Astrocyte (in vitro differentiated cells and primary cell): ENCODE results near the gene GPR173. TPM values are rescaled to one million over a fixed set of nuclear protein-coding genes. Genes with fewer than 3 reads are reported as not detected.
A peak's percentile ranks its signal among the peaks of the same experiment; 100 is the strongest.

Experiments
- DNase-seq: peaks from one replicate; pipeline ENCODE4 v3.0.0-alpha.2; 2010; ENCODE audit warnings: low read depth
- FAIRE-seq: peaks from 2 replicates; lab custom pipeline; 2011; peaks lifted over from hg19 to GRCh38; lab: Jason Lieb, UNC
- H2AFZ ChIP-seq: 2 replicates; pipeline ENCODE4 v1.6.0; 2012; ENCODE audit warnings: low read depth, low read length, inconsistent platforms
- H3K27ac ChIP-seq: 2 replicates; pipeline ENCODE4 v1.5.1; 2011; ENCODE audit warnings: low read depth, low read length, inconsistent platforms
- H3K27me3 ChIP-seq: 2 replicates; pipeline ENCODE4 v1.6.0; 2011; ENCODE audit warnings: low read length, inconsistent platforms; ENCODE audit not compliant: insufficient read depth
- H3K36me3 ChIP-seq: 2 replicates; pipeline ENCODE4 v1.5.1; 2011; ENCODE audit warnings: low read length, inconsistent platforms; ENCODE audit not compliant: insufficient read depth
- H3K4me1 ChIP-seq: 2 replicates; pipeline ENCODE4 v1.5.1; 2011; ENCODE audit warnings: low read length, inconsistent platforms; ENCODE audit not compliant: insufficient read depth
- H3K4me2 ChIP-seq: 2 replicates; pipeline ENCODE4 v1.6.0; 2012; ENCODE audit warnings: low read length, inconsistent platforms
- H3K4me3 ChIP-seq: 2 replicates; pipeline ENCODE4 v1.5.1; 2011; ENCODE audit warnings: low read depth, mild to moderate bottlenecking, low read length, inconsistent platforms; ENCODE audit not compliant: insufficient read depth
- H3K79me2 ChIP-seq: 2 replicates; pipeline ENCODE4 v1.6.0; 2012; ENCODE audit warnings: mild to moderate bottlenecking, low read length, inconsistent platforms; ENCODE audit not compliant: insufficient read depth
- H3K9ac ChIP-seq: 2 replicates; pipeline ENCODE4 v1.6.0; 2012; ENCODE audit warnings: mild to moderate bottlenecking, low read length, inconsistent platforms
- H3K9me3 ChIP-seq: 2 replicates; pipeline ENCODE4 v1.5.1; 2012; ENCODE audit warnings: low read depth, mild to moderate bottlenecking, low read length, inconsistent platforms; ENCODE audit not compliant: insufficient read depth
- H4K20me1 ChIP-seq: 2 replicates; pipeline ENCODE4 v1.6.0; 2012; ENCODE audit warnings: low read length, inconsistent platforms; ENCODE audit not compliant: insufficient read depth
- H3K27ac Mint-ChIP-seq: one replicate; pipeline ENCODE4 v1.8.0; 2021; ENCODE audit warnings: mild to moderate bottlenecking, mixed read lengths; ENCODE audit not compliant: unreplicated experiment
- H3K27me3 Mint-ChIP-seq: one replicate; pipeline ENCODE4 v1.8.0; 2021; ENCODE audit warnings: low read depth, mixed read lengths; ENCODE audit not compliant: unreplicated experiment
- H3K36me3 Mint-ChIP-seq: one replicate; pipeline ENCODE4 v1.8.0; 2021; ENCODE audit warnings: low read depth, mixed read lengths; ENCODE audit not compliant: unreplicated experiment
- H3K4me1 Mint-ChIP-seq: one replicate; pipeline ENCODE4 v1.8.0; 2021; ENCODE audit warnings: low read depth, mixed read lengths; ENCODE audit not compliant: unreplicated experiment
- H3K4me3 Mint-ChIP-seq: one replicate; pipeline ENCODE4 v1.8.0; 2021; ENCODE audit warnings: mild to moderate bottlenecking, moderate library complexity, mixed read lengths; ENCODE audit not compliant: unreplicated experiment
- H3K9me3 Mint-ChIP-seq: one replicate; pipeline ENCODE4 v1.8.0; 2021; ENCODE audit warnings: mild to moderate bottlenecking, mixed read lengths; ENCODE audit not compliant: unreplicated experiment
- EZH2 ChIP-seq: IDR thresholded peaks from 2 replicates; pipeline ENCODE4 v1.6.1; 2012; ENCODE audit warnings: mild to moderate bottlenecking, low read length, inconsistent platforms; ENCODE audit not compliant: insufficient read depth
- total RNA-seq: library from RNA; stranded (reverse); gene quantifications from 2 replicates; pipeline ENCODE4 v1.2.1, GENCODE V29; 2021
- TF ChIP-seq, protein P1 (sequence below): IDR thresholded peaks from 2 replicates; pipeline ENCODE4 v1.5.1; 2011; ENCODE audit warnings: low read depth, mild to moderate bottlenecking, inconsistent platforms, low read length, moderate library complexity; ENCODE audit not compliant: insufficient read depth

The GPR173 gene
- total RNA-seq, 1 donor from 2014 or later, result 8.1 TPM

DNA sequence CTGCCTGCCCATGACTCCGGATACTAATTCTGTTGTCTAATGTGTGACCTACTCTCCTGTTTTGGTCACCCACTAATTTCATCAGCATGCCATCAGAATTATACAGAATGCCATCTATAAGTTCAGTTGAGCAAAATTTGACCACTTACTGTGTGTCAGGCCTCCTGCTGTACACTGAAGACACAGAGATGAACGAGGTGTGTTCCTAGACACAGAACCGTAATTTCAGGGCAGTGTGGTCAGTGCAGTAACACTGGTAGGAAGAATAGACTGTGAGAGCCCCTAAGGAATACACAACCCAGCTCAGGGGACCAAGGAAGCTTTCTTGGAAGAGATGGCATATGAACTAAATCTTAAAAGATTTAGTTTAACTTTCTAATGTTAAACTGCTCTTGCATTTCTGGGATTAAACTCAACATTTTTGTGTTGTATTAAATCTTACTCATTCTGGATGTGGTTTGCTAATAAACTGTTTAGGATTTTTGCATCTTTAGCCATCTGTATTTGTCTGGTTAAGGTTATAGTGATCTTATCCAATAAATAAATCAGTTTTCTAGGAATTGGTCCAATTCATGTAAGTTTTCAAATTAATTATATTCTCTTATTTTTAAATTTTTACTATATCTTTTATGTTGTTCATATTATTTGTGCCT is 79.6 kb downstream of the GPR173 start:
- Mint-ChIP-seq H3K4me3 (no peak overlapping the region), H3K9me3 (no peaks in the 10 kb centered on the region), H3K4me1 (no peaks in the 10 kb centered on the region), H3K27me3 (no peaks in the 10 kb centered on the region), H3K27ac (no peak overlapping the region), H3K36me3 (no peaks in the 10 kb centered on the region)
- Histone ChIP-seq H3K27me3 (no peaks in the 10 kb centered on the region), H3K36me3 (no peaks in the 10 kb centered on the region), H3K9me3 (no peaks in the 10 kb centered on the region), H3K4me2 (peak overlapping the region; percentile 15), H3K4me3 (no peak overlapping the region), H4K20me1 (no peaks in the 10 kb centered on the region), H2AFZ (no peak overlapping the region), H3K27ac (no peak overlapping the region), H3K9ac (no peak overlapping the region), H3K4me1 (no peaks in the 10 kb centered on the region), H3K79me2 (no peaks in the 10 kb centered on the region)
- DNase-seq, result peak; percentile 6
- FAIRE-seq, result peak; percentile 93
- TF ChIP-seq EZH2, result no peak
- TF ChIP-seq, protein P1, sequence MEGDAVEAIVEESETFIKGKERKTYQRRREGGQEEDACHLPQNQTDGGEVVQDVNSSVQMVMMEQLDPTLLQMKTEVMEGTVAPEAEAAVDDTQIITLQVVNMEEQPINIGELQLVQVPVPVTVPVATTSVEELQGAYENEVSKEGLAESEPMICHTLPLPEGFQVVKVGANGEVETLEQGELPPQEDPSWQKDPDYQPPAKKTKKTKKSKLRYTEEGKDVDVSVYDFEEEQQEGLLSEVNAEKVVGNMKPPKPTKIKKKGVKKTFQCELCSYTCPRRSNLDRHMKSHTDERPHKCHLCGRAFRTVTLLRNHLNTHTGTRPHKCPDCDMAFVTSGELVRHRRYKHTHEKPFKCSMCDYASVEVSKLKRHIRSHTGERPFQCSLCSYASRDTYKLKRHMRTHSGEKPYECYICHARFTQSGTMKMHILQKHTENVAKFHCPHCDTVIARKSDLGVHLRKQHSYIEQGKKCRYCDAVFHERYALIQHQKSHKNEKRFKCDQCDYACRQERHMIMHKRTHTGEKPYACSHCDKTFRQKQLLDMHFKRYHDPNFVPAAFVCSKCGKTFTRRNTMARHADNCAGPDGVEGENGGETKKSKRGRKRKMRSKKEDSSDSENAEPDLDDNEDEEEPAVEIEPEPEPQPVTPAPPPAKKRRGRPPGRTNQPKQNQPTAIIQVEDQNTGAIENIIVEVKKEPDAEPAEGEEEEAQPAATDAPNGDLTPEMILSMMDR, result no peak

Other genes with a start within 250 kb of the GPR173 start
- gene XAGE5, start 237.5 kb upstream of the GPR173 start, total RNA-seq, result not detected in 2 replicates
- gene XAGE3, start 180.7 kb upstream of the GPR173 start, total RNA-seq, result not detected in 2 replicates
- 19.4 and 21.4 TPM in 2 replicates for gene FAM156B, start 151.5 kb upstream of the GPR173 start, total RNA-seq
- gene FAM156A, start 90.3 kb upstream of the GPR173 start, total RNA-seq, result 24.1 and 24.2 TPM in 2 replicates
- 30.7 and 31.5 TPM in 2 replicates for gene TSPYL2, start 33.6 kb downstream of the GPR173 start, total RNA-seq
- gene KANTR, start 45.4 kb downstream of the GPR173 start, total RNA-seq, result 5.9 and 6.8 TPM in 2 replicates
- 79.5 and 84.5 TPM in 2 replicates for gene KDM5C, start 176.4 kb downstream of the GPR173 start, total RNA-seq
- gene IQSEC2, start 232.8 kb downstream of the GPR173 start, total RNA-seq, result 8.2 and 9.2 TPM in 2 replicates